Forelimb muscle (tissue), 1 donor: ENCODE data around the gene ERGIC1. TPM values are rescaled to one million over a fixed set of nuclear protein-coding genes. Genes with fewer than 3 reads are reported as not detected.

Experiments
- DNase-seq: peaks from one replicate; pipeline ENCODE4 v3.0.0-alpha.2; 2013; ENCODE audit warnings: low read depth
- polyA plus RNA-seq: library from polyadenylated mRNA; unstranded; fragments of 120-200 nt; gene quantifications from one replicate; pipeline ENCODE4 v1.2.1, GENCODE V29; 2013; ENCODE audit not compliant: insufficient read length

The ERGIC1 gene
- polyA plus RNA-seq, 1 donor: 83.4 TPM

DNA sequence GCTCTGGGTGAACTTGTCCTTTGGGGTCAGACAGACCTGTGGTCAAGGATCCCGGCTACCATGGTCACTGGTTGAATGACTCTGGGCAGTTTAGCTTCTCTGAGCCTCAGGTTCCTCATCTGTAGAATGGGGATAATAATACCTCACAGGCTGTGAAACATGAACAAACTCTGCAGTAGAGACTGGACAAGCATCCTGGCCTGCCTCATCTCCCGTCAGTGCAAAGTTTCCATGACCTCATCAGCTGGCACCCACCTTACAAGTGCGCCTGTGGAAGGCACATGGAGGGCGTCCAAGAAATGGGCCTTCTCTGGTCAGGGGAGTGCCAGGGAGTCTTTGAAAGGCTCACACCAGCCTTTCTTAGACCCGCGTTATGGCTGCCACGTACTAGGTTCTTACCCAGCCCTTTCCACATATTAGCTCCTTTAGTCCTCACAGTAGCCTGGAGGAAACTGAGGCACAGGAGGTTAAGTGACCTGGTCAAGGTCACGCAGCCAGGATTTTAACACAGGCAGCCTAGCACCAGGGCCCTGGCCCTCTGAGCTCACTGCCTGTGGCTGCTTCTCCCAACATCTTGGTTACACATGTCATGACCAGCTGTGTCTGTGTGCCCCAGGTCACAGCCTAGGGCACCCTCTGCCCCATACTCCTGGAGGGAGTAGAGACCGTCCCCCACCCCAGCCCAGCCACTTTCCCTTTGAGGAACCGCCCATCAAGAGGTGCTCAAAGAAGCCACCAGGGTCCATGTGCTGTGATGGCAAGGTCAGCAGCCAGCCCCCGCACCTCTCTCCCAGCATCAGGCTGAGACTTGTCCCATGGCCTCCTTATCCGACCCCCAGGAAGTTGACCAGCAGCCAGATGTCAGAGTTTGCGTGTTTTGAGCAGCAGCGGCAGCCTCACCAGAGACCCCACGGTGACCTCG is 85.7 kb downstream of the ERGIC1 start:
- DNase-seq: no peak

DNA sequence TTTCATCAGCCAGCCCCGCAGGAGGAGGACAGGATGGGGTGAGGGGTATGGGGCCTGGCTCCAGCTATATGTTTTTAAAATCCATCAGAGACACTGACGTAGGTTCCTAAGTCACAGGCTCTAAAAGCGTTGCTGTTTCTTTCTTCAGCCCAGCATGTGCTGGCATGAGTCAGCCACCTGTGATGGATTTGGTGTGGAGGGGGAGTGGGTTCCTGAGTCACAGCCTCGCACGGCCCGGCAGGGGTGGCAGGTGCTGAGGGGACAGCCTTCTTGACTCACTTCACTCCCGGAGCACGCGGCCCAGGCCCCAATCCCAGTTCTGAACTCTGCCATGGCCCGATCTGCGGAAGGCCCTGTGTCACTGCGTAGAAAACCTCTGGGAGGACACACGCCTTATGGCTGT is 86.4 kb downstream of the ERGIC1 start:
- no peak for DNase-seq

DNA sequence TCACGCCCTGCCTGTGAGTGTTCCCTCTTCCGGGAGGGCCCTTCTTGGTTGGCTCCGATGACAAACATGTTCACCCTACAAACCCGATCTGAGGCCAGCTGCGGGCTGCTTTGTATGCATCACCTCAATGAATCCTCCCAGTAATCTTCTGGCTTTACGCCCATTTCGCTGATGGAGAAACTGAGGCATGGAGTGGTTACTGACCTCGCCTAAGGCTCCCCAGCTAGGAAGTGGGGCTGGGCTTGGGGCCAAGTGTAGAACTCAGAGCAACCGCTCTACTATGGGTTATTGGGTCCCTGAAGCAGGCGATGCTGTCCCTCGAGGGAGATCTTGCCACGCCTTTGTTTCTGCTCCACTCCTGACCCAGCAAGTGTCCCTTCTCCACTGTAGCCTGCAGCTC is 86.9 kb downstream of the ERGIC1 start:
- DNase-seq: no peak

DNA sequence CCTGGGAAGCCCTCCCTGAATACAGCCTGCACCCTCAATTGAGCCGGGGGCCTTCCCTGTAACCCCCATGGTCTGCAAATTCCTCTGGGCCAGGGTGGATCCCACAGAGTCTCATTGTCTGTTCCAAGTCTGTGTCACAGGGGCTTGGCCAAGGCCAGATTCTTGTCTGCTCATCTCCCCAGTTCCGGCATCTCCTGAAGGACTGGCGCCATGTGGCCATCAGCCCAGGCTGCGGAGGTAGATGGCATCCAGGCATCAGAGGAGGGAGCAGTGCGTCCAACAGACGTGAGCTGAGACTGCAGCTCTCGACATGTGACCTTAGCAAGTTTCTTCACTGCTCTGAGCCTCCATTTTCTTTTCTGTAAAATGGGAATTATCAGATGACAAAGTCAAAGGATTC is 87.9 kb downstream of the ERGIC1 start:
- no peak for DNase-seq

DNA sequence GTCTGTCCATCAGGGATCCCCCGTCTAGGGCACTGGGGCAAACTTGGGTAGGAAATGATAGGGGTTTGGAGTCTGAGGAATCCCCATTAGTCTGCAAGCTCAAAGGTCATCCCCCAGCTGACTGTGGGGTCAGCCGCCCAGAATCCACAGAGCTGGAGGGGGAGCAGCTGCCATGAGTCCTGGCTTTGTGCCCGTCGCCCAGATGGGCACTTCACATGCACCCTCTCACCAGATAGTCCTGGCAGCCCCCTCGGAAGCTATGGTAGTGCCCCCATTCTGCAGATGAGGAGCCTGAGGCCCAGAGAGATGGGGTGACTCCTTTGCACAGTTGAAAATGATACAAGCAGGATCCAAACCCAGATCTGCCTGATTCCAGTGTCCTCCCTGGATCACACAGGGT is 89.5 kb downstream of the ERGIC1 start:
- no peak for DNase-seq

DNA sequence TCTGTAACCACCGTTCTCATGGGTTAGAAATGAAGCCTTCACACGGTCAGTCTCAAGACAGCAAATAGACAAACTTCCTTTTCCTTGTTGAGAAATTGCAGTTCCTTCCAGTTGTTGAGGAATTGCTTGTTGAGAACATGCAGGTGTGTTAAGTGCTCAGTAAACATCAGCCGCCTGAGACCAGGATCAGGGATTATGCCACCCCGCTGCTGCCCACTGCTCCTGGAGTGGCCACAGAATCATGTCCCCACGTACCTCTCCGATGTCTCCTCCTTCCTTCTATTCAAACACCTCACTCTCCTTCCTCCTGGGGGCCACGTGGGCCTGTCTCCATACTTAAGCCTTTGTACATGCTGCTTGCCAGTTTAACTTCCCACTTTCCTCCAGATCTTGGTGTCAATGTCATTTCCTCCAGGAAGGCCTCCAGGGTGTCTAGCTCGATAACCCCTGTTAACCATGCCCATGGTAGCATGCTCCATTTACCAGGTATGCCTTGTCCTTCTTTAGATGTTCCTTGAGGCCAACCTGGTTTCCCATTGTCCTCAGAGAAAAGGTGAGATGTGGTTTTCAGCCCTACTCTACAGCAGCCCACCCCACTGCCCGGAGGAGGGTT is 91.4 kb downstream of the ERGIC1 start:
- DNase-seq: no peak

DNA sequence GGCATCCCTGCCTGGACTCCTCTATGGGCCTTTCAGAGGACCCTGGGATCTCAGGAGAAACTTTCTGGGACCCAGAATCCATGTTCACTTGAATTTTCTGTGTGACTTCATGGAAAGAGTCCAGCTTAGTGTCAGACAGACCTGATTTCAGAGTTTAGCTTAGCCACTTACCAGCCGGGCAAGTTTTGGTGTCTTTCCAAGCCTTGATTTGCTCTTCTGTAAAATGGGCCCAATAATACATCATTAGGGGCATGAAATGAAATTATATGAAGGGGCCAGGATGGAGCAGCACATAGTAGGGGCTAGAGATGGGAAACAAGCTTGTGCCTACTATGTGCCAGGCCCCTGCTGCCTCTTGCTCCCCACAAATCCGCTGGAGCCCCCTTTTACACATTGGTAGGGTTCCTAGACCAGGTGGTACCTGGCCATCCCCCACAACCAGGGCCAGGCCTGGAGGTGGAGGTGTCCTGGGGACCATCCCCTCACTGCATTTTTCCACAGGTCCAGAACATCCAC is 92.0 kb downstream of the ERGIC1 start:
- DNase-seq: no peak

DNA sequence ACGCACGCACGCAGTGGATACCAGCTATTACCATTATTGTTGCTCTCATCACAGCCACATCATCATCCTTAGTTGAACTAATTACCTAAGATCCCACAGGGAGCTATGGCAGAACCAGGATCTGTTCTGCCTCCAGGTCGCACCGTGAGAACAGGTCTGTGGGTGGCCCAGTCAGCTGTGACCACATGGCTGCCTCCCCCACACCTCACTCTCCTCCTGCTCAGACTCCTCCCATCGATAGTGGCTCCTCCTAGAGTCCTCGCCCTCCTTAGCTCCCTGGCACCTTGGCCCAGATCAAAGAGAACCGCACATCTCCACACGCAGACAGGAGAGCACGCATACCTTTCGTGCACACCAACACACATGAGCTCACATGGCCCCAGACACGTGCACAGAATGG is 92.7 kb downstream of the ERGIC1 start:
- no peak for DNase-seq

DNA sequence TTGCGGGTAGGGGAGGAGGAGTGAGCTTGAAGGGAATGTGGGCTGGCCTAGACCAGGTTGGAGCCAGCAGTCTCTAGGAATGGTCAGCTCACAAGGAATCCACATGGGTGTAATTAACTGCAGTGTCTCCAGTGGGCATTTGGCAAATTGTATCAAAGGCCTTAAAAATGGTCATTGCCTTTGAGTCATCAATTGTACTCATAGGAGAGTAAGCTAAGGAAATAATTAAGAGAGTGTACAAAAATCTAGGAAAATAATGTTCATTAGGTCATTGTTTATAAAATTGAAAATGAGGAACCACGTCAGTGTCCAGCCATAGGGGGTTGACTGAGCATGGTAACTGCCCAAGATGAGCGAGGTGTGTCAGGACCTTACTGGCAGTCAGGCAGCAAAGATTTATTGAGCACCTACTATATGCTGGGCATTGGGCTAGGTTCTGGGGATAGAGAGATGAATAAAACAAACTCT is 95.4 kb downstream of the ERGIC1 start:
- no peak for DNase-seq

DNA sequence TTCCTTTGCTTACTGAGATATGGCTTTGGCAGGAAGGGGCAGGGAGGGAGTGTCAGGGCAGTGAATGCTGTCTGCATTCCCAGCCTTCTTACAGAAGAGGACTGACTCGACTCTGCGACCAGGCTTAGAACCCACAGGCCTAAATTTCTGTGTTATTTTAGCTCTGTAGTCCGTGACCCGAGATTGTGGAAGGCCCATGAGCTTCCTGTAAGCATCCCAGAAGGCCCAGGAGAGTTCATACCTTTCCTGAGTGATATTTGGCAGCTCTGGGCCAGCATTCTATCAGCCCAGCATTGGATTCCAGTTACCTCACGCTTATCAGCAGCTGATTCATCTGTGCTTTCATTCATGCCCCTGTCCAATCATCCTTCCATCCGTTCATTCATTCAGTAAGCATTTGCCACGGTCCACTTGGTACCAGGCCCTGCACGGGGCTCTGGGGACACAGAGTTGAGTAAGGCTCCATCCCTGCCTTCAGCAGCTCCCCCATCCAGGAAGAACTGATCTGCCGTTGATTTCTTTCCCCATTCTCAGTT is 97.0 kb downstream of the ERGIC1 start:
- DNase-seq: no peak

DNA sequence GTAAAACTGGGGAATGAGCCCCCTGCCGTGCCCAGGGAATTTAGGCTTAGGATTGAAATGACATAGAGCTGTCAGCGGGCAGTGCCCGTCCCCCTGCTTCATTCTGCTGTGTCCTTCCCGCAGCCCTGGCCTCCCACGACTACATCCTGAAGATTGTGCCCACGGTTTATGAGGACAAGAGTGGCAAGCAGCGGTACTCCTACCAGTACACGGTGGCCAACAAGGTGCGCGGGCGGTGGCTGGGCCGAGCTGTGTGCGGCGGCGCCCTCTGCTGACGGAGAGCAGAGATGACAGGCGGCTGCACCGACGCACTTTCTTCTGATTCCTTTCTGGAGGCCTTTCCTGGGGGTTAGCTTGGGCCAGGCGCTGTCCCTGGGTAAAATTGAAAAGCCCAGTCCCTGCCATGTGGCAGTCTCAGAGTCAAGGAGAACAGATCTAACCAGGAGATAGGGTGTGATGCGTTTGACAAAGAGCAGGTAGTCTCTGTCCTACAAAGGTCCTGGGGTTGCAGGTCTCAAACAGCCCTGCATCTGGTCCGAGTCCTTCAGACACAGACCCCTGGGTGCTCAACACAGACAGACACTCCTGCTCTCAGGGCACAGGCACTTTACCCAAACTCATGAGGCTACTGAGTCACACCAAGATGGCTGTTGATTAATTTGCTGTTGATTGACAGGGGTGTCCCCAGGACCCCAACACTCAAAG is 98.4 kb downstream of the ERGIC1 start:
- DNase-seq: no peak

DNA sequence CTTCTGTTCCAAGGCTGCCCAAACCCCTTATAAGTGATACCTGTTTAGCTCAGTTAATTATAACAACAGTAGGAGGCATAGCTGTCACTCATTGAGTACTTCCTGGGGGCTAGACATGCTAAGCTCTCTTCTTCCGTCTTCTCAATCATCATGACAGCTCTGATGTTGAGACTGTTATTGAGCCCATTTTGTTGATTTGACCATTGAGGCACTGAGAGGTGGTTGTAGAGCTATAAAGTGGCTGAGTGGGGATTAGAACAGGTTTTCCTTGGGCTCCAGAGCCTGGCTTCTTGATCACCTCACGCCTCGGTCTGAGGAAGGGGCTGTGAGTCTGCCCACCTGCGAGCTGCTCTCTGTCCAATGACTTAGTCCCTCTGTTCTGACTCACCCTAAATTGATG is 99.2 kb downstream of the ERGIC1 start:
- DNase-seq: no peak

DNA sequence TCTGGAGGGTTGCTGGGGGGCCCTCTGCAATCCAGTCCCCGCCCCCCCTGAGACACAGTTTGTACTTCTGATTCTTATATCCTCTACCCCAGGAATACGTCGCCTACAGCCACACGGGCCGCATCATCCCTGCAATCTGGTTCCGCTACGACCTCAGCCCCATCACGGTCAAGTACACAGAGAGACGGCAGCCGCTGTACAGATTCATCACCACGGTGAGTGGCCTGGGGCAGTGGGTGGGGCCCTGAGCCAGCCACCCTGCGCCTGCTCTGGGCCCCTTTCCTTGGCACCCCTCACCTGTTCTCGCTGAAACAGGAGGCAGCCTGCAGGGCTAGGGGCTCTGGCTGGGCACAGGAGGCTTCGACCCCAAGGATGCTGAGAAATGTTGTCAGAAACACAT is 101.0 kb downstream of the ERGIC1 start:
- no peak for DNase-seq

DNA sequence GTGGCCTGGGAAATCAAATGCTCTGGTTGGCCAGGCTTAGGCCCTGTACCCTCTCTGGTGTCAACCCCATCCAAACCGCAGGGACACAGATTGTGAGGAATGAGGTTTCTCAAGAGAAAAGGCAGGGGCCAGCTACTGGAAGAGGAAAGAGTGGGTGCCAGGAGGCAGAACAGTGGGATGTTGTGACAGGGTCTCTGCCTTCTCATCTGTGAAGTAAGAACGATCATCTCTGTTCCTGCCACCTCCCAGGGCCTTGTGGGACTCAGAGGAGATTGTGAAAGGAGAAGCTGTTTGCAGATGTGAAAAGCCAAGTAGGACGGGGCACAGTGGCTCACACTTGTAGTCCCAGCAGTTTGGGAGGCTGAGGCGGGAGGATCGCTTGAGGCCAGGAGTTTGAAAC is 102.3 kb downstream of the ERGIC1 start:
- no peak for DNase-seq

DNA sequence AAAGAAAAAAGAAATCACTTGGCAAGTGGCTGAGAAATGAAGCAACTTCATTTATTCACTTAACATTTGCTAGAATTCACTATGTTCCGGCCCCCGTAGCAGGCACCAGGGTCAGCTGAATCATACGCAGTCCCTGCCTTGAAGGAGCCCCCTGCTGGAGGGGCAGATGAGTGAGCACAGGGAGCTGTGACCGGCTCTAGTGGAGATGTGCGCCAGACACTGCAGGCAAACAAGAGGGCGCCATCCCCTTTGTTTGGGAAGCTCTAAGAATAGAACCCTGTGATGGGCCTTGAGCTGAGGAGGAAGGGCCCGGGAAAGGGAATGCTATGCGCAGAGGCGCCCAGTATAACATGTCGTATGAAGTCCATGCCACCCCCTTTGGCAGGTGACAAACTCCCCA is 105.0 kb downstream of the ERGIC1 start:
- no peak for DNase-seq

DNA sequence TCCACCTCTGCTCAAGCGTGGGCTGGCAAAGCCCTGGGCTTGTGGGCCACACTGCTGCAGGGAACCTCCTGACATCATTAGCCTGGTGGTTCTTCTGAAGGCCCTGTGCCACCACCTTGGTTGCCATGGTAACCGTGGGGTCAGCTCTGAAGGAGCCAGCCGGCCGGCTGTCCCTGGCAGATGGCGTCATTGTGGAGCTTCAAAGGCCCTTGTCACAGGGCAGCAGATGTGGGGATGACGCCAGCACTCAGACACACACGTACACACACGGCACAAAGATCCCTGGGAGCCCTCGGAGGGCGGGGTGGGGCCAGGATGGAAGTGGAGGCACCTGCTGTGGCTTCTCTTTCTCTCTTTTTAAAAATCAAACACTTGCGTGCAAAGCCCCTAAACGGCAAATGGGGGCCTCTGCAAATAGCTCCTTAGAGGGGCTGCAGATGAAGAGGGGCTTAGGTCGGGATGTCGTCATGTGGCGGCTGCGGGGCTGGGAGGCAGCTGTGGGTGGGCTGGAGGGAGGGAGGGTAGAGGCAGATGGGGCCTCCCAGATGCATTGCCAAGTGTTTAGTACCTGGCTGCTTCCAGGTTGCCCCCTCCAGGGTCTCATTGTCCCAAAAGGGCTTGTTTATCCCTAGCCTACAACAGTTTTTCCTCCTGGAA is 105.7 kb downstream of the ERGIC1 start:
- no peak for DNase-seq

DNA sequence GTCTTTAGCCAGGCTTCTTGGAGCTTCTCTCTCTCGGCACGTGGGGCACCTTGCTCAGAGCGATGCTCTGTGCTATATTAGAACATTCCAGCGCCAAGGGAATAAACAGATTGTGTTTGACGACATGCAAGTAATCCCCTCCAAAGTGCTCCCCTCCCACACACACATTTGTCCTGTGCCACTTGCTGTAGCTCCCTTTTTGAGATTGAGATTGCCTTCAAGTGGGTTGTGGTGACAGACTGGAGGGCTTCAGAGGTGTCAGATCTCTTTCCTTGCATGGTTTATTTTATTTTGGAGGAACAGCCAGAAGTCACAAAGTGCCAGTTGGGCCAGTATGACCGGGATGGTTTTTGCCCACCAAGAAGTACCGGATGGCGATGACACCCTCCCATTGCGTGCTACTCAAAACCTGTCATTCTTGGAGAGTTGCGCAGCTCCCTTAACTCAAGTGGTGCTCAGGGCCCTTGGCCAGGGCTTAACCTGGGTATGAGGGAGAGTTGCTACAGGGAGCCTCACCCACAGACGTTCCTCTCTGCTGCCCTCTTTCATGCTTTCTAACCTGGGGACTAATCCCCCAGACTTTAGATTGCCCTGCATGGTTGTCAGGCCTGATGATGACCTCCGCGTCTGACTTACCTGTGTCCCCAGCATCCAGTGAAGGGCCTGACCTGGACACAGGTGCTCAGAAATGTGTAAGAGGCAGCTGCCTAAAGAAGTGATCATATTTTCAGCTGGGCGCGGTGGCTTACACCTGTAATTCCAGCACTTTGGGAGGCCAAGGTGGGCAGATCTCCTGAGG is 106.4 kb downstream of the ERGIC1 start:
- DNase-seq: no peak

DNA sequence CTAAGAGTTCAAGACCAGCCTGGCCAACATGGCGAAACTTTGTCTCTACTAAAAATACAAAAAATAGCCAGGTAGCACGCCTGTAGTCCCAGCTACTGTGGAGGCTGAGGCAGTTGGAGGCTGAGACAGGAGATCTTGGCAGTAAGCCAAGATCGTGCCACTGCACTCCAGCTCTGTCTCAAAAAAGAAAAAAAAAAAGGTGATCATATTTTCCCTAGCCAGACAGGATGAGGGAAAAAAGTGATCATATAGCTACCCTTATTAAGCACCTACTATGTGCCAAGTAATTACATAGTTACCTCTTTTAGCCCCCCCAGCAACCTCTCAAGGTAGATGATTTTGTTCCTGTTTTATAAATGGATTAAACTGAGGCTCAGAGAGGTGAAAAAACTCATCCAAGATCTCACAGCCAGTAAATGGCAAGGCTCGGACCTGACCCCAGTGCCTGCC is 107.0 kb downstream of the ERGIC1 start:
- no peak for DNase-seq

DNA sequence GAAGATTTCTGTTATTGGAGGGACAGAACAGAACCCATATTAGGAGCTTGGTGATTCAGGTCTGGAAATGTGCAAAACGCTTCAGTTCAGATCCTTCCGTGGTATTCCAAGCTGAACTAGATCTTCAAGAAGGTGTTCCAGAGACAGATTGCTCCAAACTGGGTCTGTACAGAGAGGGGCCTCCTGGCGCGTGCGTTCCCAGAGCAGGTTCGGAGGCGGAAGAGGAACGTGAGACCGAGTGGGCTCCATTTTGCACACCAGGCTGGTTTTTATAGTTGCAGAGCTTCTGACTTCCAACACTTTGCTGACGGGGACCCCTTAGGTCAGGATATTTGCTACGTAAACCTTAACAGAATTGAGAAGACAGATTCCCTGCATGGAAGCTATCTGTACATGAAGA is 108.5 kb downstream of the ERGIC1 start:
- DNase-seq: no peak

DNA sequence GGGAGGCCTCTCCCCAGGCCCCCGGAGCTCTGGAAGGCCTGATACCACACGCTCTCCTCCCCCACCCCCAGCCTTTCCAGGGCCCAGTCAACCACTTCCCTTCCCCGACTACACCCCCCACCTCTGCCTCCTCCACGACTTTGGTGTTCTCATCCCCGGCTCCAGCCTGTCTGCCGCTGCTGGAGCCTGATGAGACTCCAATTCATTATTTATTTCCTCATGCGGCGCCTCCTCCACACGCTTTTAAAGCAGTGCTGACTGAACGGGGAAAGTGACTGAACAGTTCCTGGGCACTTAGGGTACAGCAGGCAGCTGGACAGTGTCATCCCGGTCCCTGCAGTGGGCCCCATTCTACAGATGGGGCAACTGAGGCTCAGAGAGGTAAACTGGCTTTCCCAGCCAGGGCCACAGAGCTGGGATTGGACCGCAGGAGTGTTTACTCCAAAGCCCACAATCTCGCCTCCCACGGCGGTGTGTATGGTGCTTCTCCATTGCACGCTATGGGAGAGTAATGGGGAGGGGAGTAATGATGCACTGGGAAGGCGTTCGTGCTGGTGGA is 109.3 kb downstream of the ERGIC1 start:
- no peak for DNase-seq
